ENCODE data around the gene TSPAN3. TPM values are rescaled to one million over a fixed set of nuclear protein-coding genes. Genes with fewer than 3 reads are reported as not detected.

The TSPAN3 gene
- total RNA-seq, 1 experiment from 2014 or later = 423 TPM

Other genes starting within 250 kb of the TSPAN3 start
- 2.5 and 10.0 TPM in 2 replicates for gene SCAPER, start 165.8 kb downstream of the TSPAN3 start, total RNA-seq (2014; rRNA removed; shearing (Covaris generic))
- 121 and 168 TPM in 2 replicates for gene RCN2, start 139.4 kb downstream of the TSPAN3 start, total RNA-seq (2014; rRNA removed; shearing (Covaris generic))
- 0.19 TPM in 1 of 2 replicates, not detected in the other for gene PSTPIP1, start 76.0 kb downstream of the TSPAN3 start, total RNA-seq (2014; rRNA removed; shearing (Covaris generic))

All from H4 (cell line).